ENCODE results near the gene KATNBL1. TPM values are rescaled to one million over a fixed set of nuclear protein-coding genes. Genes with fewer than 3 reads are reported as not detected.
"Not testable (repeated sequence)": the region's sequence is repeated elsewhere in the genome, so short reads cannot be mapped to it uniquely, and the experiment has no call there.

The KATNBL1 gene
- total RNA-seq, 4 donors from 2014 or later, result 39.8 to 66.6 (median 50.5) TPM

DNA sequence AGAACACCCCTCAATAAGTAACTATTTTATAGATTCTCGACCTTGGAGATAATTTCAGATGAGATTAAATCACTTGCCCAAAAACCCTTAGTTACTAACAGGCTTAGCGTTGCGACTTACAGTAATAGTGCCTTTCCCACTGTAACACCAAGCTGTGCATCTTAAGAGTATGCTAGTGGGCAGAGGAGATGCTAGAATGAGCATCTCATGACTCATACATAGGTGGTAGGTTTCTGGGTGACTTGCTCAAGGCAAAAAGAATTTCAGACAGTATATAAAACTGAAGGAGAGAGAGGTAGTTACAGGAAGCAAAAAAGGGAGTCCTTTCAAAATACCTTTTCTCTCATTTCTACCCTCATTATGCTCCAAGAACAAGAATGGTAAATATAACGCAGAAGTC lies 3.9 kb downstream of the KATNBL1 start:
- Histone ChIP-seq H3K9me3 (no peaks in the 10 kb centered on the region), H3K4me1 (peaks cover 8 to 9% of the 10 kb centered on the region in 2 donors), H3K27ac (no peak overlapping the region), H3K36me3 (no peaks in the 10 kb centered on the region), H3K27me3 (no peaks in the 10 kb centered on the region), H3K4me3 (replicated peaks in 1 of 3) (no peak overlapping the region)
- no peak for DNase-seq
- 97 to 99% methylated on average over 4 of the region's 4 CpGs for WGBS, 2 donors
- intact Hi-C loops (cut with DNase I), result no loop called here
- no peak for TF ChIP-seq POLR2A (IDR thresholded peaks at IDR 0.05)
- TF ChIP-seq, protein P1, sequence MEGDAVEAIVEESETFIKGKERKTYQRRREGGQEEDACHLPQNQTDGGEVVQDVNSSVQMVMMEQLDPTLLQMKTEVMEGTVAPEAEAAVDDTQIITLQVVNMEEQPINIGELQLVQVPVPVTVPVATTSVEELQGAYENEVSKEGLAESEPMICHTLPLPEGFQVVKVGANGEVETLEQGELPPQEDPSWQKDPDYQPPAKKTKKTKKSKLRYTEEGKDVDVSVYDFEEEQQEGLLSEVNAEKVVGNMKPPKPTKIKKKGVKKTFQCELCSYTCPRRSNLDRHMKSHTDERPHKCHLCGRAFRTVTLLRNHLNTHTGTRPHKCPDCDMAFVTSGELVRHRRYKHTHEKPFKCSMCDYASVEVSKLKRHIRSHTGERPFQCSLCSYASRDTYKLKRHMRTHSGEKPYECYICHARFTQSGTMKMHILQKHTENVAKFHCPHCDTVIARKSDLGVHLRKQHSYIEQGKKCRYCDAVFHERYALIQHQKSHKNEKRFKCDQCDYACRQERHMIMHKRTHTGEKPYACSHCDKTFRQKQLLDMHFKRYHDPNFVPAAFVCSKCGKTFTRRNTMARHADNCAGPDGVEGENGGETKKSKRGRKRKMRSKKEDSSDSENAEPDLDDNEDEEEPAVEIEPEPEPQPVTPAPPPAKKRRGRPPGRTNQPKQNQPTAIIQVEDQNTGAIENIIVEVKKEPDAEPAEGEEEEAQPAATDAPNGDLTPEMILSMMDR (IDR thresholded peaks at IDR 0.05), result no peak

DNA sequence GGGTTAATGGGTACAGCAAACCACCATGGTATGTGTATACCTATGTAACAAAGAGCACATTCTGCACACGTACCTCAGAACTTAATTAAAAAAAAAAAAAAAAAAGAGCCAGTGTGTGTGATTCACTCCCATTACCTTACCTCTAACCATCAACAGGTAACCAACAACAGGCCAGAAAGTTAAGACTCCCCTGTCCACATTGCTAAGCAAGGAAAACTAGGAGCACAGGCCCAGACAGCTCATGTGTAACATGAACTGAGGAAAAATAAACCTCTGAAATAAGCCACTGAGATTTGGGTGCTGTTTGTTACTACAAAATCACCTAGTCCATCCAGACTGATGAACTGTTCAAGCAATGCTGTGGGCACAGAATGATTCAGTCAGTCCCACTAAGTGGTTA lies 6.0 kb downstream of the KATNBL1 start:
- peaks cover 6 to 8% of the 10 kb centered on the region in 2 donors for H3K4me1 ChIP-seq
- no peak for DNase-seq
- H3K4me3 ChIP-seq (replicated peaks in 1 of 3), result no peak overlapping the region
- H3K27ac ChIP-seq, result no peak overlapping the region
- intact Hi-C loops (cut with DNase I), result no loop called here
- H3K36me3 ChIP-seq, result no peaks in the 10 kb centered on the region
- no peaks in the 10 kb centered on the region for H3K9me3 ChIP-seq
- TF ChIP-seq, protein P1 (IDR thresholded peaks at IDR 0.05), result no peak
- no peak for TF ChIP-seq POLR2A (IDR thresholded peaks at IDR 0.05)
- 96 to 100% methylated on average over 1 of the region's 1 CpG for WGBS, 2 donors
- no peaks in the 10 kb centered on the region for H3K27me3 ChIP-seq

DNA sequence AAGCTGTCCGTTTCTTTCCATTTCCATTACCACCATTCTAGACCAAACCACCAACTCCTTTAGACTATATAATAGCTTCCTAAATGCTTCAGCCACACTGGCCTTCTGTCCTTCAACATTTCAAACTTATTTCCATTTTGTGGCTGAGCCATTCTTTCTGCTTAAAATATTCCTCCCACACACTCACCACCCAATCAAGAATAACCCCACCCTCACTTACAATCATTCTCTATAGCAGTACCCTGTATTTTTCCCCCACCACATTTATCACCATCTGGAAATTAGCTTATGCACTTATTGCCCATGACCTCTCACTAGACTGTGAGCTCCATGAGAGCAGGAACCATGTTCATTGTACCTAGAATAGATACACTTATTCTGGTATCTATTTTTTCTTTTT lies 6.6 kb downstream of the KATNBL1 start:
- WGBS, 2 donors, result 91% methylated on average over 1 of the region's 1 CpG
- no peaks in the 10 kb centered on the region for H3K36me3 ChIP-seq
- no peak overlapping the region for H3K4me3 ChIP-seq (replicated peaks in 1 of 3)
- no peaks in the 10 kb centered on the region for H3K27me3 ChIP-seq
- no peaks in the 10 kb centered on the region for H3K9me3 ChIP-seq
- TF ChIP-seq, protein P1 (IDR thresholded peaks at IDR 0.05), result no peak
- no peak for TF ChIP-seq POLR2A (IDR thresholded peaks at IDR 0.05)
- intact Hi-C loops (cut with DNase I), result no loop called here
- DNase-seq, result no peak
- H3K27ac ChIP-seq, result no peak overlapping the region
- peaks cover 0 to 2% of the 10 kb centered on the region in 2 donors for H3K4me1 ChIP-seq

DNA sequence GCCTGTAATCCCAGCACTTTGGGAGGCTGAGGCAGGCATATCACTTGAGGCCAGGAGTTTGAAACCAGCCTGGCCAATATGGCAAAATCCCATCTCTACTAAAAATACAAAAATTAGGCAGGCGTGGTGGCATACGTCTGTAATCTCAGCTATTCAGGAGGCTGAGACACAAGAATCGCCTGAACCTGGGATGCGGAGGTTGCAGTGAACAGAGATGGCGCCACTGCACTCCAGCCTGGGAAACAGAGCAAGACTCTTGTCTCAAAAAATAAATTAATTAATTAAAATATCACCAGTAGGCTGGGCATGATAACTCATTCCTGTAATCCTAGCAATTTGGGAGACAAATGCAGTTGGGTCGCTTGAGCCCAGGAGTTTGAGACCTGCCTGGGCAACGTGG lies 16.6 kb downstream of the KATNBL1 start:
- DNase-seq; H3K27ac ChIP-seq; intact Hi-C loops (cut with DNase I); H3K36me3 ChIP-seq; H3K9me3 ChIP-seq; H3K27me3 ChIP-seq; H3K4me1 ChIP-seq; H3K4me3 ChIP-seq (replicated peaks in 1 of 3): not testable (repeated sequence)
- 85% methylated on average over 7 of the region's 7 CpGs for WGBS, 2 donors

DNA sequence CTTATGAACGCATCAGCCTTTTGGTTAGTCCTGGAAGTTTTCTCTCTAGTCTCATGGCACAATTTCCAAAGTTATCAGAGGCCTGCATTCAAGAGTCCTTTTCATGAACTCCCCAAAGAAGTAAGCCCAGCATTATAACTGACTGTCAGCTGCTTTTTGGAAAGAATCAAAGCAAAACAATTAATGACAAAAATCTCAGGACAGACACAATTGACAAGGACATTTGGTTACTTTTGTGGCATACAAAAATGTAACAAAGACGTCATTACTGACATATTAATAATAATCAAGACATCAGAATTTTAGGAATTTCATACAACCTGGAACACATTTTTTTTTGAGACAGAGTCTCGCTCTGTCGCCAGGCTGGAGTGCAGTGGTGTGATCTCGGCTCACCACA lies 21.2 kb downstream of the KATNBL1 start:
- H3K36me3 ChIP-seq, result no peaks in the 10 kb centered on the region
- no peak overlapping the region for H3K4me3 ChIP-seq (replicated peaks in 1 of 3)
- TF ChIP-seq, protein P1 (IDR thresholded peaks at IDR 0.05), result no peak
- TF ChIP-seq POLR2A (IDR thresholded peaks at IDR 0.05), result no peak
- H3K9me3 ChIP-seq, result no peaks in the 10 kb centered on the region
- intact Hi-C loops (cut with DNase I), result no loop called here
- DNase-seq, result no peak
- H3K27me3 ChIP-seq, result no peaks in the 10 kb centered on the region
- 85 to 87% methylated on average over 5 of the region's 5 CpGs for WGBS, 2 donors
- no peaks in the 10 kb centered on the region for H3K4me1 ChIP-seq
- H3K27ac ChIP-seq, result no peak overlapping the region

DNA sequence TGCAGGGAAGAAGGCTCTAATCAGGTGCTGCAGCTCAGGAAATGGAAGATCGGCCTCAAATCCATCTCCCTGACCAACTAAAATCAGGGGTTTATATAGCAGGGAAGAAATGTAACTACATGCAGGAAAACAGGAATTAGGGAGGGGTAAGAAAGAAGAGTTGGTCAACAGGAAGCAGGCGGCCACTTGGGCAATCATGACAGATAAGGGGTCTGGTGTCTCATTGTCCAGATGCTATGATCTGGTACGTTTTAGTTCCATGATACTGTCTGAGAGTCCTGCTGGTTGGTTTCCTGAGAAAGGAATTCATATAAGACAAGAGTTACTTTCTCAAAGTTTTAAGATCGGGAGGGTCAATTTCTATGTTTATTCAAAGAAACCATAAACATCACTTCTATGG lies 24.2 kb downstream of the KATNBL1 start:
- Histone ChIP-seq H3K36me3 (no peaks in the 10 kb centered on the region), H3K4me3 (replicated peaks in 1 of 3) (no peak overlapping the region), H3K27ac (no peak overlapping the region), H3K27me3 (no peaks in the 10 kb centered on the region), H3K4me1 (no peaks in the 10 kb centered on the region), H3K9me3 (no peaks in the 10 kb centered on the region)
- WGBS, 2 donors, result 75 to 88% methylated on average over 4 of the region's 4 CpGs
- TF ChIP-seq, protein P1 (IDR thresholded peaks at IDR 0.05), result no peak
- TF ChIP-seq POLR2A (IDR thresholded peaks at IDR 0.05), result no peak
- no peak for DNase-seq
- intact Hi-C loops (cut with DNase I), result no loop called here

Measured in thyroid gland (tissue), 4 donors.